ENCODE data around the gene PLG.

The PLG gene

DNA sequence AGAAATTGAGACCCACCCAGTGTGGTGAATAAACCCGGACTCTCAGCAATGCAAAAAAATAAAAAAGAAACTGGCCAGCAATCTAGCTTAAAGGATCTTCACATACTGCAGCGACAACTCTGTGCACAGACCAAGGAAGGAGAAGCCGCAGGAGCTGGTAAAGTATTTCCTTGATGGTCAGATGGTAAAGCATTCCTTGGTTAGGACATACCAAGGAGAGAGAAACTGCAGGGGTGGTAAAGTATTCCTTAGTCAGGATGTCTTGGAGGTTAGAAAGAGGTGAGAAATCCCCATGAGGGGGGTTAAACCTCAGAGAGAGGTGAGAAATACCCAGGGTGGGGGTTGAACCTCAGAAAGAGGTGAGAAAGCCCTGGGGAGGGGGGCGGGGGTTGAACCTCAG, 86.8 kb downstream of the PLG start:
- no peak for DNase-seq (ENCODE audit: low spot score)
- TF ChIP-seq, protein P1, sequence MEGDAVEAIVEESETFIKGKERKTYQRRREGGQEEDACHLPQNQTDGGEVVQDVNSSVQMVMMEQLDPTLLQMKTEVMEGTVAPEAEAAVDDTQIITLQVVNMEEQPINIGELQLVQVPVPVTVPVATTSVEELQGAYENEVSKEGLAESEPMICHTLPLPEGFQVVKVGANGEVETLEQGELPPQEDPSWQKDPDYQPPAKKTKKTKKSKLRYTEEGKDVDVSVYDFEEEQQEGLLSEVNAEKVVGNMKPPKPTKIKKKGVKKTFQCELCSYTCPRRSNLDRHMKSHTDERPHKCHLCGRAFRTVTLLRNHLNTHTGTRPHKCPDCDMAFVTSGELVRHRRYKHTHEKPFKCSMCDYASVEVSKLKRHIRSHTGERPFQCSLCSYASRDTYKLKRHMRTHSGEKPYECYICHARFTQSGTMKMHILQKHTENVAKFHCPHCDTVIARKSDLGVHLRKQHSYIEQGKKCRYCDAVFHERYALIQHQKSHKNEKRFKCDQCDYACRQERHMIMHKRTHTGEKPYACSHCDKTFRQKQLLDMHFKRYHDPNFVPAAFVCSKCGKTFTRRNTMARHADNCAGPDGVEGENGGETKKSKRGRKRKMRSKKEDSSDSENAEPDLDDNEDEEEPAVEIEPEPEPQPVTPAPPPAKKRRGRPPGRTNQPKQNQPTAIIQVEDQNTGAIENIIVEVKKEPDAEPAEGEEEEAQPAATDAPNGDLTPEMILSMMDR (IDR thresholded peaks at IDR 0.05; ENCODE audit: extremely low read depth, insufficient read depth, missing control alignments) = no peak
- in situ Hi-C loops (cut with MboI; ENCODE audit: low pct_unique_long_range_greater_than_20kb, low sequenced_read_pairs, unreplicated experiment) = no loop called here

- TF ChIP-seq, protein P1 (IDR thresholded peaks at IDR 0.05; ENCODE audit: extremely low read depth, insufficient read depth, missing control alignments) = no peak
- no peak for DNase-seq (ENCODE audit: low spot score)
- in situ Hi-C loops (cut with MboI; ENCODE audit: low pct_unique_long_range_greater_than_20kb, low sequenced_read_pairs, unreplicated experiment) = no loop called here
Observed at GRCh38 chr6:160789263-160790027, 87.4 kb downstream of the PLG start.

GRCh38 chr6:160790028-160790792, 88.2 kb downstream of the PLG start:
- TF ChIP-seq, protein P1 (IDR thresholded peaks at IDR 0.05; ENCODE audit: extremely low read depth, insufficient read depth, missing control alignments) = no peak
- in situ Hi-C loops (cut with MboI; ENCODE audit: low pct_unique_long_range_greater_than_20kb, low sequenced_read_pairs, unreplicated experiment) = no loop called here
- no peak for DNase-seq (ENCODE audit: low spot score)

- no peak for DNase-seq (ENCODE audit: low spot score)
- TF ChIP-seq, protein P1 (IDR thresholded peaks at IDR 0.05; ENCODE audit: extremely low read depth, insufficient read depth, missing control alignments) = no peak
- in situ Hi-C loops (cut with MboI; ENCODE audit: low pct_unique_long_range_greater_than_20kb, low sequenced_read_pairs, unreplicated experiment) = no loop called here
Observed at GRCh38 chr6:160791459-160791858, 89.4 kb downstream of the PLG start.

GRCh38 chr6:160791981-160792418, 90.0 kb downstream of the PLG start:
- no peak for DNase-seq (ENCODE audit: low spot score)
- in situ Hi-C loops (cut with MboI; ENCODE audit: low pct_unique_long_range_greater_than_20kb, low sequenced_read_pairs, unreplicated experiment) = no loop called here
- TF ChIP-seq, protein P1 (IDR thresholded peaks at IDR 0.05; ENCODE audit: extremely low read depth, insufficient read depth, missing control alignments) = no peak

DNA sequence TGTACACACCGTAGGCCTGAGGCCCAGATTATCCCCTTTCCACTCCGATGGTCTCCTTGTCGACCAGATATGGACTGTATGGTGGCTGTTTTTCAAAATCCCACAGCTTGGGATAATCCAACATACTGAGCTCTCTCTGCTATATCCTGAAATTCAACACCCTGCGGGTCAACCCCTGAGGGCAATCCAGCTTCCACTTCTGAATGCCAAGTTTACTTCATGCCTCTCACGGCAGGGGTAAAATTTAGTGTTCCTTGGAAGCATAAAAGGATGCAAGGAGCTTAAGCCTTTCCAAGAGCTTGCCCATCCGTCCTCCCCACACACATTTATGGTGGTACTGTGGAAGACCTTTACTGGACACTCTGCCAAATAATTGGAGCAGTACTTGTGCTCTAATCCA, 90.7 kb downstream of the PLG start:
- TF ChIP-seq, protein P1 (IDR thresholded peaks at IDR 0.05; ENCODE audit: extremely low read depth, insufficient read depth, missing control alignments) = no peak
- in situ Hi-C loops (cut with MboI; ENCODE audit: low pct_unique_long_range_greater_than_20kb, low sequenced_read_pairs, unreplicated experiment) = no loop called here
- DNase-seq (ENCODE audit: low spot score) = no peak
